PC-9 (cell line): ENCODE data around the gene DYNC2H1. TPM values are rescaled to one million over a fixed set of nuclear protein-coding genes. Genes with fewer than 3 reads are reported as not detected.

Experiments used
- BruUV-seq: library from RNA; stranded (reverse); fragments of 400-500 nt; replicated peaks from 2 replicates; lab custom pipeline; 2021; lab: Mats Ljungman, UMichigan
- CTCF ChIA-PET: fragments of 300-600 bp; sonication (Branson Sonifier 250); formaldehyde crosslinking; loops from one replicate; lab custom pipeline; 2022; ENCODE audit warnings: antibody characterized with exemption; lab: Charles Lee
- POLR2A ChIA-PET: fragments of 300-600 bp; sonication (Branson Sonifier 250); formaldehyde crosslinking; loops from one replicate; lab custom pipeline; 2022; ENCODE audit warnings: antibody characterized with exemption; ENCODE audit not compliant: unreplicated experiment; lab: Charles Lee
- DNase-seq, 2 experiments: peaks; one replicate each; pipeline versions ENCODE4 v3.0.0 to v3.0.0-alpha.2; 2015 to 2022; ENCODE audit warnings: mixed read lengths in 1 of 2
- H2AFZ ChIP-seq: fragments of 200-600 bp; sonication (generic); 2 replicates; pipeline ENCODE4 v1.8.1; 2017; ENCODE audit warnings: antibody characterized with exemption
- H3F3A ChIP-seq: fragments of 200-600 bp; sonication (generic); 2 replicates; pipeline ENCODE4 v1.8.1; 2017; ENCODE audit warnings: antibody characterized with exemption, mild to moderate bottlenecking, low read depth; ENCODE audit not compliant: insufficient read depth
- H3K27ac ChIP-seq: fragments of 200-600 bp; sonication (generic); 2 replicates; pipeline ENCODE4 v1.6.1; 2016; ENCODE audit warnings: mixed run types
- H3K27me3 ChIP-seq: fragments of 200-600 bp; sonication (generic); 2 replicates; pipeline ENCODE4 v1.6.1; 2016; ENCODE audit warnings: low read depth, mixed run types; ENCODE audit not compliant: insufficient read depth
- H3K36me3 ChIP-seq: fragments of 200-600 bp; sonication (generic); 2 replicates; pipeline ENCODE4 v1.6.1; 2016; ENCODE audit warnings: low read depth, mixed run types
- H3K4me1 ChIP-seq: fragments of 200-600 bp; sonication (generic); replicated peaks from 2 replicates; pipeline ENCODE4 v1.6.1; 2016; ENCODE audit warnings: mixed run types; ENCODE audit not compliant: insufficient read depth
- H3K4me2 ChIP-seq: fragments of 200-600 bp; sonication (generic); 2 replicates; pipeline ENCODE4 v1.6.1; 2017; ENCODE audit warnings: mixed run types
- H3K4me3 ChIP-seq: fragments of 200-600 bp; sonication (generic); 2 replicates; pipeline ENCODE4 v1.6.1; 2016; ENCODE audit warnings: mixed run types
- H3K79me2 ChIP-seq: fragments of 200-600 bp; sonication (generic); 2 replicates; pipeline ENCODE4 v1.6.1; 2017; ENCODE audit warnings: low read depth, mixed run types
- H3K9me2 ChIP-seq: fragments of 200-600 bp; sonication (generic); 2 replicates; pipeline ENCODE4 v1.8.1; 2017; ENCODE audit warnings: mild to moderate bottlenecking; ENCODE audit not compliant: insufficient read depth
- H3K9me3 ChIP-seq: fragments of 200-600 bp; sonication (generic); 2 replicates; pipeline ENCODE4 v1.8.1; 2016; ENCODE audit warnings: low read depth; ENCODE audit not compliant: insufficient read depth
- H4K20me1 ChIP-seq: fragments of 200-600 bp; sonication (generic); 2 replicates; pipeline ENCODE4 v1.8.1; 2017; ENCODE audit not compliant: insufficient read depth
- CTCF ChIP-seq: fragments of 200-600 bp; sonication (generic); conservative IDR thresholded peaks from 2 replicates; pipeline ENCODE4 v1.6.1; 2017; ENCODE audit warnings: mixed run types, antibody characterized with exemption, mild to moderate bottlenecking, moderate library complexity
- EZH2 ChIP-seq: fragments of 200-600 bp; sonication (generic); IDR thresholded peaks from 2 replicates; pipeline ENCODE4 v1.8.0; 2017; ENCODE audit warnings: antibody characterized with exemption, low read depth
- intact Hi-C: fragments of 100-400 bp; cut with micrococcal nuclease; formaldehyde crosslinking; loops from one replicate; pipeline ENCODE4 v1.10.0; 2022; ENCODE audit not compliant: unreplicated experiment
- total RNA-seq: library from RNA; stranded (reverse); gene quantifications from 2 replicates; pipeline ENCODE4 v1.2.3, GENCODE V29; 2021

DYNC2H1 gene
- total RNA-seq, 1 experiment from 2014 or later = 12.2 TPM

- POLR2A ChIA-PET = no interaction called here
Observed at GRCh38 chr11:103494491-103494890, 385.3 kb downstream of the DYNC2H1 start.

GRCh38 chr11:103497268-103497667 is 388.0 kb downstream of the DYNC2H1 start:
- intact Hi-C loops = no loop called here

More at GRCh38 chr11:103494491-103494890, 385.3 kb downstream of the DYNC2H1 start:
- Histone ChIP-seq H3K79me2 (no peaks in the 10 kb centered on the region), H3K4me2 (no peak overlapping the region), H3K27ac (no peak overlapping the region), H3K36me3 (no peaks in the 10 kb centered on the region), H4K20me1 (no peaks in the 10 kb centered on the region), H3K27me3 (no peaks in the 10 kb centered on the region), H3K9me3 (no peaks in the 10 kb centered on the region; the same call in 1 of the 2 replicates), H3K9me2 (no peaks in the 10 kb centered on the region), H3K4me3 (no peak overlapping the region), H2AFZ (no peak overlapping the region), H3F3A (no peaks in the 10 kb centered on the region), H3K4me1 (no peaks in the 10 kb centered on the region)
- no peak for TF ChIP-seq EZH2
- BruUV-seq = no TSS peak
- CTCF ChIA-PET = no interaction called here
- DNase-seq = no peak
- intact Hi-C loops = no loop called here

GRCh38 chr11:103499710-103500340 is 390.6 kb downstream of the DYNC2H1 start:
- Histone ChIP-seq H3K9me3 (no peaks in the 10 kb centered on the region; the same call in 1 of the 2 replicates), H3F3A (no peaks in the 10 kb centered on the region), H4K20me1 (no peaks in the 10 kb centered on the region), H2AFZ (no peak overlapping the region), H3K79me2 (no peaks in the 10 kb centered on the region), H3K9me2 (no peaks in the 10 kb centered on the region), H3K27ac (no peak overlapping the region), H3K36me3 (no peaks in the 10 kb centered on the region), H3K4me2 (no peak overlapping the region), H3K4me3 (no peak overlapping the region), H3K27me3 (no peaks in the 10 kb centered on the region), H3K4me1 (no peaks in the 10 kb centered on the region)
- no TSS peak for BruUV-seq
- peak in 1 of 2 experiments; percentile 13 for DNase-seq
- TF ChIP-seq EZH2 (no peak), CTCF (no peak)
- POLR2A ChIA-PET = no interaction called here
- intact Hi-C loops = no loop called here
- CTCF ChIA-PET = no interaction called here

More at GRCh38 chr11:103497268-103497667, 388.0 kb downstream of the DYNC2H1 start:
- no peak for DNase-seq
- no peaks in the 10 kb centered on the region for H3F3A ChIP-seq
- no peaks in the 10 kb centered on the region for H4K20me1 ChIP-seq
- POLR2A ChIA-PET = no interaction called here
- H3K4me3 ChIP-seq = no peak overlapping the region
- H3K4me2 ChIP-seq = no peak overlapping the region
- H3K27ac ChIP-seq = no peak overlapping the region
- CTCF ChIA-PET = no interaction called here
- no peaks in the 10 kb centered on the region for H3K79me2 ChIP-seq
- H3K36me3 ChIP-seq = no peaks in the 10 kb centered on the region
- H2AFZ ChIP-seq = no peak overlapping the region
- no TSS peak for BruUV-seq
- TF ChIP-seq CTCF (no peak), EZH2 (no peak)
- no peaks in the 10 kb centered on the region for H3K4me1 ChIP-seq
- H3K27me3 ChIP-seq = no peaks in the 10 kb centered on the region
- H3K9me2 ChIP-seq = no peaks in the 10 kb centered on the region
- no peaks in the 10 kb centered on the region; the same call in 1 of the 2 replicates for H3K9me3 ChIP-seq
